C4-2B (cell line): ENCODE data around the gene ZBTB21.

Source experiments
- CTCF ChIP-seq: fragments of 450-650 bp; conservative IDR thresholded peaks from 2 replicates; pipeline ENCODE4 v1.5.1; 2017; ENCODE audit warnings: mild to moderate bottlenecking
- ZFX ChIP-seq: fragments of 450-650 bp; IDR thresholded peaks from 2 replicates; pipeline ENCODE4 v1.6.1; 2017

GRCh38 chr21:42041246-42041645, 31.1 kb upstream of the ZBTB21 start:
- TF ChIP-seq CTCF (no peak), ZFX (no peak)
